DND-41 (cell line): ENCODE data around the gene AP2S1.

ENCODE experiments used
- EZH2 ChIP-seq: IDR thresholded peaks from 3 replicates; pipeline ENCODE4 v1.6.1; 2012; ENCODE audit warnings: borderline replicate concordance, low read depth, mild to moderate bottlenecking, moderate library complexity, low read length, inconsistent platforms; ENCODE audit not compliant: severe bottlenecking
- TF ChIP-seq, protein P1 (sequence below): IDR thresholded peaks from 2 replicates; pipeline ENCODE4 v1.5.1; 2012; ENCODE audit warnings: borderline replicate concordance, low read length, moderate library complexity, mild to moderate bottlenecking; ENCODE audit not compliant: poor library complexity, severe bottlenecking; ENCODE audit errors: extremely low read depth

DNA sequence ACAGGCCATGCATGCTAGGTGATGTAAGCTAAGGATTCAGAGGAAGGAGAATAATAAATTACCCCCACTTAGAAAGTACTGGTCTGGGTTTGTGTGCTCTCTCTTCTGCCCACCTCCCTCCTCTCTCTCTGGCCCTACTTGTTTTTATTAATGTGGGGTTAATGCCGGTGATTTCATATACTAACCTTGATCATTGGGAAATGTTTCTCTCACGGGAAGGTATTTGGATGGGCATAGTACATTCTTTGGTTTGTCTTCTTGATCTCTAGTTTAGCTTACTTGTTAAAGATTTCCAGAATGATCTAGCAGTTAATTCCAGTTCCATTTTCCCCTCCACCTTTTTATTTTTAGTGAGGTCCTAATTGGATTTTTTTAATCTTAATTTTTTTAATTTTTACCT is 34.8 kb upstream of the AP2S1 start:
- TF ChIP-seq, protein P1, sequence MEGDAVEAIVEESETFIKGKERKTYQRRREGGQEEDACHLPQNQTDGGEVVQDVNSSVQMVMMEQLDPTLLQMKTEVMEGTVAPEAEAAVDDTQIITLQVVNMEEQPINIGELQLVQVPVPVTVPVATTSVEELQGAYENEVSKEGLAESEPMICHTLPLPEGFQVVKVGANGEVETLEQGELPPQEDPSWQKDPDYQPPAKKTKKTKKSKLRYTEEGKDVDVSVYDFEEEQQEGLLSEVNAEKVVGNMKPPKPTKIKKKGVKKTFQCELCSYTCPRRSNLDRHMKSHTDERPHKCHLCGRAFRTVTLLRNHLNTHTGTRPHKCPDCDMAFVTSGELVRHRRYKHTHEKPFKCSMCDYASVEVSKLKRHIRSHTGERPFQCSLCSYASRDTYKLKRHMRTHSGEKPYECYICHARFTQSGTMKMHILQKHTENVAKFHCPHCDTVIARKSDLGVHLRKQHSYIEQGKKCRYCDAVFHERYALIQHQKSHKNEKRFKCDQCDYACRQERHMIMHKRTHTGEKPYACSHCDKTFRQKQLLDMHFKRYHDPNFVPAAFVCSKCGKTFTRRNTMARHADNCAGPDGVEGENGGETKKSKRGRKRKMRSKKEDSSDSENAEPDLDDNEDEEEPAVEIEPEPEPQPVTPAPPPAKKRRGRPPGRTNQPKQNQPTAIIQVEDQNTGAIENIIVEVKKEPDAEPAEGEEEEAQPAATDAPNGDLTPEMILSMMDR: no peak
- no peak for TF ChIP-seq EZH2
